Psoas muscle (tissue), 8 donors: ENCODE measurements around the gene CFAP46. TPM values are rescaled to one million over a fixed set of nuclear protein-coding genes. Genes with fewer than 3 reads are reported as not detected.
A peak's percentile ranks its signal among the peaks of the same experiment; 100 is the strongest.

Source experiments
- ATAC-seq, 4 donors: fragments of 200-7000 bp; cut with Tn5 transposase; one replicate each; pipeline ENCODE4 v1.9.1; 2020; ENCODE audit warnings: moderate library complexity in 3 of 4, mild to moderate bottlenecking in 2 of 4
- DNase-seq, 2 donors: peaks; one replicate each; pipeline ENCODE4 v3.0.0-alpha.2; 2020
- H3K27ac ChIP-seq: fragments of 200-600 bp; one replicate; pipeline ENCODE4 v1.8.0; 2022
- H3K27me3 ChIP-seq, 3 donors: fragments of 200-600 bp in 1 of 3; one replicate each; pipeline versions ENCODE4 v1.6.1 to v1.8.0; 2013 to 2022; ENCODE audit warnings: low read length in 2 of 3, mild to moderate bottlenecking in 2 of 3, moderate library complexity in 1 of 3; ENCODE audit not compliant: insufficient read depth in 3 of 3
- H3K36me3 ChIP-seq, 2 donors: fragments of 200-600 bp in 1 of 2; one replicate each; pipeline versions ENCODE4 v1.6.1 to v1.8.0; 2013 to 2022; ENCODE audit warnings: low read depth in 1 of 2, mild to moderate bottlenecking in 1 of 2, moderate library complexity in 1 of 2; ENCODE audit not compliant: insufficient read depth in 1 of 2
- H3K4me1 ChIP-seq: fragments of 200-600 bp; one replicate; pipeline ENCODE4 v1.8.0; 2022
- H3K4me3 ChIP-seq: fragments of 200-600 bp; one replicate; pipeline ENCODE4 v1.8.0; 2022; ENCODE audit warnings: mild to moderate bottlenecking
- H3K9me3 ChIP-seq: fragments of 200-600 bp; one replicate; pipeline ENCODE4 v1.8.0; 2022
- CTCF ChIP-seq: fragments of 200-600 bp; IDR thresholded peaks from one replicate; pipeline ENCODE4 v1.8.0; 2022; ENCODE audit warnings: antibody characterized with exemption
- WGBS, 3 donors: extraction: QIAGEN DNeasy Blood & Tissue Kit; methylation state at CpG; one replicate each; pipeline versions ENCODE4 v1.1.6 to v1.1.7; 2013; 5-methylcytosine and 5-hydroxymethylcytosine counted together
- intact Hi-C, 2 donors: fragments of 100-400 bp; cut with DNase I; formaldehyde crosslinking; loops; one replicate each; pipeline versions ENCODE4 v1.11.0 to v1.14.2; 2022
- polyA plus RNA-seq, 3 donors: library from polyadenylated mRNA; stranded (reverse); fragments of 200-250 nt; gene quantifications; one replicate each; pipeline ENCODE4 v1.2.3, GENCODE V29; 2013
- total RNA-seq, 4 donors: library from RNA; stranded (reverse); fragmentation: NEBNext Ultra II Directional in 2 of 4; extraction: Animal tissue kit (Norgen Biotek cat#: 25700) in 2 of 4; gene quantifications; one replicate each; pipeline versions ENCODE4 v1.2.1 to v1.2.4, GENCODE V29; 2021 to 2023
- donor health status: healthy with polysubstance abuse.
- donor health status: DM: no; HTN: no; CAD: no; lungs with moderate emphysema.
- donor health status: Bipolar disorder and iron deficiency.
- donor health status: healthy.
- donor health status: DM: yes; HTN: yes; CAD: no.
- donor health status: DM: no; HTN: no; CAD: no.
- donor health status: DM: no; HTN: no; CAD: no.
- donor health status: DM: yes; HTN: yes; CAD: no.

Gene CFAP46
- total and polyA plus RNA-seq, 7 donors = 3.9 to 25.4 (median 13.8) TPM

GRCh38 chr10:132912713-132913558 is 29.4 kb downstream of the CFAP46 start:
- H3K4me3 ChIP-seq = no peak overlapping the region
- no peak overlapping the region for H3K27ac ChIP-seq
- intact Hi-C loops = no loop called here
- ATAC-seq (no peak), DNase-seq (peak in 1 of 2 donors; percentile 44)
- H3K36me3 ChIP-seq = no peaks in the 10 kb centered on the region
- no peaks in the 10 kb centered on the region for H3K9me3 ChIP-seq
- H3K27me3 ChIP-seq = peaks cover 0 to 67% (median 10%) of the 10 kb centered on the region in 3 donors
- WGBS, 3 donors = 78 to 83% (median 79%) methylated on average over 45 to 46 of the region's 46 CpGs
- H3K4me1 ChIP-seq = no peaks in the 10 kb centered on the region
- TF ChIP-seq CTCF = no peak

- intact Hi-C loops = no loop called here
- H3K4me3 ChIP-seq = no peak overlapping the region
- no peak overlapping the region for H3K27ac ChIP-seq
- no peak for DNase-seq
- no peak for ATAC-seq
- H3K27me3 ChIP-seq = peaks cover 0 to 64% (median 10%) of the 10 kb centered on the region in 3 donors
- no peak for TF ChIP-seq CTCF
- no peaks in the 10 kb centered on the region for H3K9me3 ChIP-seq
- H3K4me1 ChIP-seq = no peaks in the 10 kb centered on the region
- no peaks in the 10 kb centered on the region for H3K36me3 ChIP-seq
- WGBS, 3 donors = 69 to 74% (median 73%) methylated on average over 7 of the region's 7 CpGs
Measured at GRCh38 chr10:132912225-132912712, 30.1 kb downstream of the CFAP46 start.

GRCh38 chr10:132911786-132912097 is 30.6 kb downstream of the CFAP46 start:
- ATAC-seq (no peak), DNase-seq (no peak)
- H3K27me3 ChIP-seq = peaks cover 0 to 62% (median 10%) of the 10 kb centered on the region in 3 donors
- no peak overlapping the region for H3K27ac ChIP-seq
- TF ChIP-seq CTCF = no peak
- H3K9me3 ChIP-seq = no peaks in the 10 kb centered on the region
- H3K4me3 ChIP-seq = no peak overlapping the region
- no peaks in the 10 kb centered on the region for H3K4me1 ChIP-seq
- no peaks in the 10 kb centered on the region for H3K36me3 ChIP-seq
- intact Hi-C loops = no loop called here
- WGBS, 3 donors = 39 to 48% (median 42%) methylated on average over 9 of the region's 9 CpGs

GRCh38 chr10:132910901-132911785 is 31.2 kb downstream of the CFAP46 start:
- H3K4me1 ChIP-seq = no peaks in the 10 kb centered on the region
- peaks cover 0 to 60% (median 8%) of the 10 kb centered on the region in 3 donors for H3K27me3 ChIP-seq
- 26 to 28% (median 28%) methylated on average over 36 to 37 of the region's 37 CpGs for WGBS, 3 donors
- no peak for TF ChIP-seq CTCF
- H3K9me3 ChIP-seq = no peaks in the 10 kb centered on the region
- no peaks in the 10 kb centered on the region for H3K36me3 ChIP-seq
- DNase-seq (peak in 1 of 2 donors; percentile 48), ATAC-seq (no peak)
- intact Hi-C loops = no loop called here
- H3K4me3 ChIP-seq = no peak overlapping the region
- no peak overlapping the region for H3K27ac ChIP-seq
